AG08395 (cell line): Measurements from ENCODE around the gene GATAD2B.
"Not testable (repeated sequence)": the region's sequence is repeated elsewhere in the genome, so short reads cannot be mapped to it uniquely, and the experiment has no call there.

ENCODE experiments used
- DNase-seq: peaks from one replicate; pipeline ENCODE4 v3.0.0; 2012; ENCODE audit warnings: mixed read lengths, low spot score

Gene GATAD2B

GRCh38 chr1:153778051-153778823 lies 144.5 kb downstream of the GATAD2B start:
- no peak for DNase-seq

- no peak for DNase-seq
Observed at GRCh38 chr1:153777648-153778047, 145.1 kb downstream of the GATAD2B start.

- no peak for DNase-seq
Observed at GRCh38 chr1:153776845-153777370, 145.9 kb downstream of the GATAD2B start.

GRCh38 chr1:153776352-153776751 lies 146.4 kb downstream of the GATAD2B start:
- DNase-seq: no peak

- peak; percentile 43 for DNase-seq
Observed at GRCh38 chr1:153775458-153776327, 147.1 kb downstream of the GATAD2B start.

GRCh38 chr1:153774780-153775457 lies 147.9 kb downstream of the GATAD2B start, which contains the start of gene SLC27A3:
SLC27A3 (plus strand) TSS chr1:153775407; CDS start chr1:153775498, 91 bp downstream.
- DNase-seq: peak; percentile 70

GRCh38 chr1:153774026-153774595 lies 148.7 kb downstream of the GATAD2B start:
- no peak for DNase-seq

GRCh38 chr1:153773096-153773921 lies 149.5 kb downstream of the GATAD2B start:
- no peak for DNase-seq

GRCh38 chr1:153771841-153772593 lies 150.8 kb downstream of the GATAD2B start:
- no peak for DNase-seq

- no peak for DNase-seq
Observed at GRCh38 chr1:153771261-153771660, 151.5 kb downstream of the GATAD2B start.

- no peak for DNase-seq
Observed at GRCh38 chr1:153770797-153771196, 152.0 kb downstream of the GATAD2B start.

GRCh38 chr1:153769221-153769620 lies 153.6 kb downstream of the GATAD2B start:
- no peak for DNase-seq

- no peak for DNase-seq
Observed at GRCh38 chr1:153768316-153769181, 154.2 kb downstream of the GATAD2B start.

- DNase-seq: no peak
Observed at GRCh38 chr1:153767519-153767918, 155.3 kb downstream of the GATAD2B start.

- DNase-seq: not testable (repeated sequence)
Observed at GRCh38 chr1:153766663-153767062, 156.1 kb downstream of the GATAD2B start.

- no peak for DNase-seq
Observed at GRCh38 chr1:153764310-153764709, 158.5 kb downstream of the GATAD2B start.

GRCh38 chr1:153763365-153764225 lies 159.2 kb downstream of the GATAD2B start:
- no peak for DNase-seq

- DNase-seq: peak; percentile 61
Observed at GRCh38 chr1:153760440-153760839, 162.3 kb downstream of the GATAD2B start.
